GM18870 (cell line): ENCODE data around the gene RALA.

Experiments
- ATAC-seq: cut with Tn5 transposase; IDR thresholded peaks from one replicate; pipeline ENCODE4 v1.9.1; 2021; ENCODE audit warnings: moderate library complexity; ENCODE audit not compliant: unreplicated experiment

The RALA gene

GRCh38 chr7:39613577-39613976 is 9.8 kb upstream of the RALA start:
- ATAC-seq: no peak

GRCh38 chr7:39614299-39614698 is 9.1 kb upstream of the RALA start:
- ATAC-seq: no peak

GRCh38 chr7:39615350-39615975 is 7.9 kb upstream of the RALA start:
- no peak for ATAC-seq

- no peak for ATAC-seq
Observed at GRCh38 chr7:39616138-39616537, 7.2 kb upstream of the RALA start.

- ATAC-seq: no peak
Observed at GRCh38 chr7:39617005-39617404, 6.4 kb upstream of the RALA start.

- no peak for ATAC-seq
Observed at GRCh38 chr7:39618868-39619267, 4.5 kb upstream of the RALA start.

- no peak for ATAC-seq
Observed at GRCh38 chr7:39620486-39620885, 2.9 kb upstream of the RALA start.

- no peak for ATAC-seq
Observed at GRCh38 chr7:39621261-39621660, 2.1 kb upstream of the RALA start.

- no peak for ATAC-seq
Observed at GRCh38 chr7:39621784-39622411, 1.5 kb upstream of the RALA start.

- ATAC-seq: no peak
Observed at GRCh38 chr7:39622609-39623008, 763 bp upstream of the RALA start.

GRCh38 chr7:39623732-39624441 is 515 bp downstream of the RALA start:
- peak; percentile 33 for ATAC-seq

- ATAC-seq: no peak
Observed at GRCh38 chr7:39624442-39624807, 1.1 kb downstream of the RALA start.

GRCh38 chr7:39624935-39625694 is 1.7 kb downstream of the RALA start:
- no peak for ATAC-seq

- no peak for ATAC-seq
Observed at GRCh38 chr7:39631736-39632308, 8.4 kb downstream of the RALA start.

GRCh38 chr7:39633563-39634477 is 10.4 kb downstream of the RALA start:
- ATAC-seq: no peak

GRCh38 chr7:39634478-39634805 is 11.1 kb downstream of the RALA start:
- ATAC-seq: no peak

- ATAC-seq: no peak
Observed at GRCh38 chr7:39637400-39637799, 14.0 kb downstream of the RALA start.

GRCh38 chr7:39637963-39638485 is 14.7 kb downstream of the RALA start:
- no peak for ATAC-seq

- no peak for ATAC-seq
Observed at GRCh38 chr7:39642896-39643295, 19.5 kb downstream of the RALA start.

- no peak for ATAC-seq
Observed at GRCh38 chr7:39644170-39644569, 20.8 kb downstream of the RALA start.
